Smooth muscle cell (in vitro differentiated cells): ENCODE measurements around the gene ISLR. TPM values are rescaled to one million over a fixed set of nuclear protein-coding genes. Genes with fewer than 3 reads are reported as not detected.

Experiments
- DNase-seq: peaks from one replicate; lab custom pipeline; 2025; ENCODE audit not compliant: unreplicated experiment; lab: John Stamatoyannopoulos, UW
- H2AFZ ChIP-seq: fragments of 200-600 bp; sonication (generic); 2 replicates; pipeline ENCODE4 v1.6.0; 2016; ENCODE audit warnings: antibody characterized with exemption, low read depth, mild to moderate bottlenecking
- H3F3A ChIP-seq: fragments of 200-600 bp; sonication (generic); 2 replicates; pipeline ENCODE4 v1.6.0; 2017; ENCODE audit warnings: antibody characterized with exemption, low read depth
- H3K27ac ChIP-seq: fragments of 200-600 bp; sonication (generic); 2 replicates; pipeline ENCODE4 v1.5.1; 2016; ENCODE audit warnings: low read depth, mild to moderate bottlenecking
- H3K27me3 ChIP-seq: fragments of 200-600 bp; sonication (generic); 2 replicates; pipeline ENCODE4 v1.6.1; 2016; ENCODE audit warnings: low read depth, mild to moderate bottlenecking
- H3K36me3 ChIP-seq: fragments of 200-600 bp; sonication (generic); 2 replicates; pipeline ENCODE4 v1.5.1; 2016; ENCODE audit warnings: low read depth
- H3K4me1 ChIP-seq: fragments of 200-600 bp; sonication (generic); 2 replicates; pipeline ENCODE4 v1.5.1; 2016; ENCODE audit warnings: low read depth
- H3K4me2 ChIP-seq: fragments of 200-600 bp; sonication (generic); 2 replicates; pipeline ENCODE4 v1.6.0; 2016; ENCODE audit warnings: mild to moderate bottlenecking
- H3K4me3 ChIP-seq: fragments of 200-600 bp; sonication (generic); 2 replicates; pipeline ENCODE4 v1.5.1; 2016; ENCODE audit warnings: mild to moderate bottlenecking
- H3K79me2 ChIP-seq: fragments of 200-600 bp; sonication (generic); 2 replicates; pipeline ENCODE4 v1.6.0; 2016; ENCODE audit warnings: low read depth, mild to moderate bottlenecking
- H3K9ac ChIP-seq: fragments of 200-600 bp; sonication (generic); 2 replicates; pipeline ENCODE4 v1.6.0; 2016; ENCODE audit warnings: low read depth
- H3K9me3 ChIP-seq: fragments of 200-600 bp; sonication (generic); replicated peaks from 2 replicates; pipeline ENCODE4 v1.5.1; 2016; ENCODE audit warnings: low read depth
- H4K20me1 ChIP-seq: fragments of 200-600 bp; sonication (generic); 2 replicates; pipeline ENCODE4 v1.6.0; 2016; ENCODE audit warnings: low read depth
- WGBS: methylation state at CpG from one replicate; pipeline ENCODE4 v1.1.7; 2016; ENCODE audit warnings: low lambda C conversion rate; 5-methylcytosine and 5-hydroxymethylcytosine counted together
- polyA plus RNA-seq: library from polyadenylated mRNA; unstranded; fragments of >200 nt; fragmentation: Nextera tagmentation; extraction: Ambion mirVana; gene quantifications from 2 replicates; pipeline ENCODE4 v1.2.1, GENCODE V29; 2016
- total RNA-seq: library from RNA; depleted of rRNA; stranded (reverse); fragments of >200 nt; gene quantifications from 2 replicates; pipeline ENCODE4 v1.2.3, GENCODE V29; 2014
- TF ChIP-seq, protein P1 (sequence below): fragments of 200-600 bp; sonication (generic); IDR thresholded peaks from 2 replicates; pipeline ENCODE4 v1.5.1; 2017; ENCODE audit warnings: borderline replicate concordance, mild to moderate bottlenecking, antibody characterized with exemption; ENCODE audit not compliant: insufficient read depth, poor library complexity, severe bottlenecking

The ISLR gene
- total and polyA plus RNA-seq, 2 experiments from 2014 or later: 119 to 130 TPM

- TF ChIP-seq, protein P1, sequence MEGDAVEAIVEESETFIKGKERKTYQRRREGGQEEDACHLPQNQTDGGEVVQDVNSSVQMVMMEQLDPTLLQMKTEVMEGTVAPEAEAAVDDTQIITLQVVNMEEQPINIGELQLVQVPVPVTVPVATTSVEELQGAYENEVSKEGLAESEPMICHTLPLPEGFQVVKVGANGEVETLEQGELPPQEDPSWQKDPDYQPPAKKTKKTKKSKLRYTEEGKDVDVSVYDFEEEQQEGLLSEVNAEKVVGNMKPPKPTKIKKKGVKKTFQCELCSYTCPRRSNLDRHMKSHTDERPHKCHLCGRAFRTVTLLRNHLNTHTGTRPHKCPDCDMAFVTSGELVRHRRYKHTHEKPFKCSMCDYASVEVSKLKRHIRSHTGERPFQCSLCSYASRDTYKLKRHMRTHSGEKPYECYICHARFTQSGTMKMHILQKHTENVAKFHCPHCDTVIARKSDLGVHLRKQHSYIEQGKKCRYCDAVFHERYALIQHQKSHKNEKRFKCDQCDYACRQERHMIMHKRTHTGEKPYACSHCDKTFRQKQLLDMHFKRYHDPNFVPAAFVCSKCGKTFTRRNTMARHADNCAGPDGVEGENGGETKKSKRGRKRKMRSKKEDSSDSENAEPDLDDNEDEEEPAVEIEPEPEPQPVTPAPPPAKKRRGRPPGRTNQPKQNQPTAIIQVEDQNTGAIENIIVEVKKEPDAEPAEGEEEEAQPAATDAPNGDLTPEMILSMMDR: no peak
- peaks cover 8% of the 10 kb centered on the region for H3F3A ChIP-seq
- H3K4me2 ChIP-seq: no peak overlapping the region
- no peak overlapping the region for H2AFZ ChIP-seq
- H3K79me2 ChIP-seq: no peaks in the 10 kb centered on the region
- H3K9me3 ChIP-seq: no peaks in the 10 kb centered on the region
- H3K27ac ChIP-seq: peak overlapping the region; percentile 73
- peak overlapping the region; percentile 37 for H3K9ac ChIP-seq
- H3K4me1 ChIP-seq: peaks cover 48% of the 10 kb centered on the region
- H3K27me3 ChIP-seq: no peaks in the 10 kb centered on the region
- no peaks in the 10 kb centered on the region for H4K20me1 ChIP-seq
- no peak for DNase-seq
- no peaks in the 10 kb centered on the region for H3K36me3 ChIP-seq
- H3K4me3 ChIP-seq: no peak overlapping the region
Observed at GRCh38 chr15:74210729-74211128, 37.2 kb downstream of the ISLR start.

DNA sequence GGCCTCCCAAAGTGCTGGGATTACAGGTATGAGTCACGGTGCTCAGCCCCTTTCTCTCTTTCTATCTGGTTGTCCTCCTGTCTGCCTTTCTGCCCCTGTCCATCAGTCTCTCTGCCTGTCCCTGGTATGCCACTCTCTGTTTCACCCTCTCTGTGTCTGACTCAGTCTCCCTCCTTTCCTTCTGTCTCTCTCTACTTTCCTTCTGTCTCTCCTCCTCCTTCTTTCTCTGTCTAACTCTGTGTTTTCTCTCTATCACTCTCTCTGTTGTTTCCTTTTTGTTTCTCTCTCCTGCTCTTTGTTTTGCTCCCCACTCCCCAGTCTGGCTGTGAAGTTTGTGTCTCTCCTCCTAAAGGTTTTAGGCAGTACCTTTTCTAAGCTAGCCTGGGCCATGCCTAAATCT is 38.1 kb downstream of the ISLR start:
- Histone ChIP-seq H3F3A (peaks cover 8% of the 10 kb centered on the region), H3K27ac (no peak overlapping the region), H3K79me2 (no peaks in the 10 kb centered on the region), H3K4me3 (no peak overlapping the region), H3K27me3 (no peaks in the 10 kb centered on the region), H4K20me1 (no peaks in the 10 kb centered on the region), H2AFZ (no peak overlapping the region), H3K4me2 (no peak overlapping the region), H3K9me3 (no peaks in the 10 kb centered on the region), H3K36me3 (no peaks in the 10 kb centered on the region), H3K9ac (no peak overlapping the region), H3K4me1 (peaks cover 52% of the 10 kb centered on the region)
- 100% methylated on average over 1 of the region's 1 CpG for WGBS
- TF ChIP-seq, protein P1: no peak
- DNase-seq: no peak

DNA sequence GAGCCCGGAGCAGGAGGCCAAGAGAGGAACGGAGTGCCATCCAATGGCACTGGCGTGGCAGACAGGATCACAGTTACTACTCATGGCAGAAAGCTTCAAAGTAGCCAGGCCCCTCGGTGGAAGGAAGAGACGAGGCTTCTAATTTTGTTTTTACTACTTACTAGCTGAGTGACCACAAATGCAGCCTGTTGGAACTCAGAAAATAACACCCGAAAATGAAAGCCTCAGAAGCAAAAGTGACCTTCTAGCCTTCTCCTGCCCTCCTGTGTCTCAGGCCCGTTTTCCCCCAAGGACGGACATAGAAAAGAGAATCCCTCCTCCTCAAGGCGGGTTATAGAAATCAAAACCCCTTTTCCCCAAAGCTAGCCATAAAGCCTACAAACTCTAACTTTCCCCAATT is 39.0 kb downstream of the ISLR start:
- H2AFZ ChIP-seq: no peak overlapping the region
- no peaks in the 10 kb centered on the region for H3K27me3 ChIP-seq
- no peak for DNase-seq
- peaks cover 52% of the 10 kb centered on the region for H3K4me1 ChIP-seq
- H3K4me3 ChIP-seq: no peak overlapping the region
- WGBS: 74% methylated on average over 9 of the region's 9 CpGs
- no peaks in the 10 kb centered on the region for H3K36me3 ChIP-seq
- no peak overlapping the region for H3K9ac ChIP-seq
- H3K4me2 ChIP-seq: no peak overlapping the region
- H4K20me1 ChIP-seq: no peaks in the 10 kb centered on the region
- no peaks in the 10 kb centered on the region for H3K79me2 ChIP-seq
- no peaks in the 10 kb centered on the region for H3K9me3 ChIP-seq
- peaks cover 8% of the 10 kb centered on the region for H3F3A ChIP-seq
- TF ChIP-seq, protein P1: no peak
- peak overlapping the region; percentile 18 for H3K27ac ChIP-seq

- H3K4me1 ChIP-seq: peaks cover 46% of the 10 kb centered on the region
- TF ChIP-seq, protein P1: no peak
- H3K4me2 ChIP-seq: no peak overlapping the region
- H3K9me3 ChIP-seq: no peaks in the 10 kb centered on the region
- H3K9ac ChIP-seq: no peak overlapping the region
- no peak overlapping the region for H3K27ac ChIP-seq
- H3K27me3 ChIP-seq: no peaks in the 10 kb centered on the region
- no peak overlapping the region for H2AFZ ChIP-seq
- no peaks in the 10 kb centered on the region for H4K20me1 ChIP-seq
- DNase-seq: no peak
- H3K79me2 ChIP-seq: no peaks in the 10 kb centered on the region
- no peaks in the 10 kb centered on the region for H3K36me3 ChIP-seq
- peaks cover 8% of the 10 kb centered on the region for H3F3A ChIP-seq
- no peak overlapping the region for H3K4me3 ChIP-seq
- 55% methylated on average over 7 of the region's 7 CpGs for WGBS
Observed at GRCh38 chr15:74213858-74214284, 40.4 kb downstream of the ISLR start.
